Activated T-cell treated with anti-CD3 and anti-CD28 coated beads for 48 hours (primary cell): ENCODE measurements around the gene IL17RE.
A peak's percentile ranks its signal among the peaks of the same experiment; 100 is the strongest.
"Not testable (repeated sequence)": the region's sequence is repeated elsewhere in the genome, so short reads cannot be mapped to it uniquely, and the experiment has no call there.

Experiments
- DNase-seq: peaks from one replicate; pipeline ENCODE4 v3.0.0-alpha.2; 2020; ENCODE audit warnings: low read depth

Gene IL17RE

DNA sequence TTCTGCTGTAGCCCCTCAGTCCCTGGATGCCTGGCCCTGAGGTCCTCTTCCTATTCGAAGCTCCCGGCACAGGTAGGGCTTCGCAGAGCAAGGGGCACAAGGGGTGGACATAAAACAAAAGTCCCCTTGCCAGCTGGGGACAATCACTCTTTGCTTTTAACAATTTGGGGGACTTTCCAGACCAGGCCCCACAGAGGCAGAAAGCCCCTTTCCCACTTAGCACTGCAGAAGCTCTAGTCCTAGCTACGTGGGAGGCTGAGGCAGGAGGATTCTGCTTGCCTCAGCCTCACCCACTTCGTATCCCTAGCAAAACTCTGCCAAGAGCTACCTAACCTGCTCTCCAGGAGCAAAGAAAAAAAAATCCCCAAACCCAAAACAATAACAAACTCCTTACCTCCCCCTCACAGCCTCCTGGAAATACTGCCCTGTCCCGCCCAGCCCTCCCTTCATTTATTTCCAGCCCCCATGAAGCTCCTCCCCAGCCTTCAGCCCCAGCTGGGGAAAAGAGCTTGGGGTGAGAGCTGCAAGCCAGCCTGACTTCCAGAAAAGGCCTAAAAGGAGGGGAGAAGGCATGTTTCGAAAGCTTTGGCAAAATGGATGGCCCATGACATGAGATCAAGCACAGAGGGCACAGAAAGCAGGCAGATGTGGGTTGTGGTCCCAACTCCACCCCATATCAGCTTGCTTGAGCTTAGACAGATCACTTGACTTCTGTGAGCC is 22.7 kb upstream of the IL17RE start, which contains the start of gene CIDEC:
Gene CIDEC, minus strand, starts transcription at position 424 of the 720 bp plus-strand sequence. CDS start 1,767 bp downstream, outside the sequence.
- DNase-seq = no peak

DNA sequence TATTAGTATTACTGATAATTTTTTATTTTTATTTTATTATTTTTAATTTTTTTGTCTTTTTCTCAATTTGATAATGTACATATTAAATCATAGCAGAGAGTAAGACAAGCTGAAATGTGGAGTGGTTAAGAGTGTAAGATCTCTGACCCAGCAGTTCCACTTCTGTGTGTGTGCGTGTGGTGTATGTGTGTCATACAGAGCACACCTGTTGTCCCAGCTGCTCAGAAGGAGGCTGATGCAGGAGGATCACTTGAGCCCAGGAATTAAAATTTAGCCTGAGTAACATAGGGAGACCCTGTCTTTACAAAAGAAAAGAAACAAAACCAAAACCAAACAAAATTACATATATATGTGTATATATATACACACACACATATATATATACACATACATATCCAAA is 21.2 kb upstream of the IL17RE start:
- DNase-seq = no peak

DNA sequence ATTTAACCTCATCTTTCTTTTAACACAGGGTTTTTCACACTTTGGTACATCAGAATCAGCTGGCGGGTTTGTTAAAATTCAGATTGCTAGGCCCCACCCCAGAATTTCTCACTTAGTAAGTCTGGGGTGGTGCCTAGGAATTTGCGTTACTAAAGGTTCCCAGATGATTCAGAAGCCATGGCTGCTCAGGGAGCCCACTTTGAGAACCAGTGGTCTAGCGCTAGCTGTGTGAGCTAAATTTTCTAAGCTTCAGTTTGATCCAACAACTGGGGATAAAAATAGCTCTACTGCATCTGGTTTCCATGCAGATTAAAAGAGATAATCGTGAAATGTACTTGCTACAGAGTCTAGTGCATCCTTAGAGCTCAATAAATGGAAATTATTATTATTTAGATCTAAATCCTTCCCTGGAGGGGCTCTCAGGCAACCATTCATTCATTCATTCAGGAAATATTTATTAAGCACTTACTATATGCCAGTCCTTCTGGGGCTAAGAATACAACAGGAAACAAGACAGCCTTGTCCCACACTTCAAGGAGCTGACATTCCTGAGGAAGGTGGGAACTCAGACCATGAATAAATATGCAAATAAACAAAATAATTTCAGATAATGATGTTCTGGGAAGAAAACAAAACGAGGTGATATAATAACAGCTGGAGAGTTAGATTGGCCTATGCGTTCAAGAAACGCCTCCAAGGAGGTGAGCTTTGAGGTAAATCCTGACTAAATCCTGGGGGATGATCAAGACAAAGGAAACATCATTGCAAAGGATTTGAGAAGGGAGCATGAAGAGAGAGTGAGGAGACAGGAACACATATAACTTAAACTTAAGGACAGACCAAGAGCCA is 18.7 kb upstream of the IL17RE start:
- no peak for DNase-seq

DNA sequence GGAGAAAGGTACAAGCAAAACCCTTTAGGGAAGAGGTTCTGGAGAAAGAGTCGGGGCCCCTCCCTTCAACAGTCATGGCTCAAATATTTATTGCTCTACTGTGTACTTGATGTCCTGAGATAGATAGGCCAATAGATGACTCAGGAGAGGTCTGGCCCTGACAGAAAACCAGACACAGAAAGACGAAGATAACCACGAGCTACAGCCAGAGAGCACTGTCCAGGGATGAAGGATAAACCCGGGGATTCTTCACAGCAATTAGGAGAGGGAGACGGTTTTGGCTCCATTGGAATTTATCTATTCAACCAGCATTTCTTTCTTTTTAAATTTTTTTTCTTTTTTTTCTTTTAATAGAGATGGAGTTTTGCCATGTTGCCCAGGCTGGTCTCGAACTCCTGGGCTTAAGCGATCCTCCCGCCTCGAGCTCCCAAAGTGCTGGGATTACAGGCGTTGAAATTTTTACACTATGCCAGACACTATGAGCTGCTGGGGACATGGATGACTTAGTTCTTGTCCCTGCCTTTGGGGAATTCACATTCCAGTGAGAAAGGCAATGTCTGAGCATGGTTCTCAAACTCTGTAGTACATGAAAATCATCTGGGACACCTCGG is 18.0 kb upstream of the IL17RE start:
- no peak for DNase-seq

GRCh38 chr3:9886328-9886727 is 16.3 kb upstream of the IL17RE start:
- no peak for DNase-seq

GRCh38 chr3:9887480-9887879 is 15.2 kb upstream of the IL17RE start:
- no peak for DNase-seq

DNA sequence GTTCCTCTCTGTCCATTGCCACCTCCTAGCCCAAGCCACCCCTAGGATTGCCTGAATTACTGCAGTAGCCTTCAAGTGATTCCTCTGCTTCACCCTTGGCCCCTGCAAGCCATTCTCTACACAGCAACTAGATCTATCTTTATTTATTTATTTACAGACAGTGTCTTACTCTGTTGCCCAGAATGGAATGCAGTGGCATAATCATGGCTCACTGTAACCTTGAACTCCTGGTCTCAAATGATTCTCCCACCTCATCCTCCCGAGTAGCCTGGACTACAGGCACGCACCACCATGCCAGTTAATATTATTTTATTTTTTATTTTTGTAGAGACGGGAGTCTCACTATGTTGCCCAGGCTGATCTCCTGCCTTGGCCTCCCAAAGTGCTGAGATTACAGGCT is 14.1 kb upstream of the IL17RE start:
- DNase-seq = no peak

DNA sequence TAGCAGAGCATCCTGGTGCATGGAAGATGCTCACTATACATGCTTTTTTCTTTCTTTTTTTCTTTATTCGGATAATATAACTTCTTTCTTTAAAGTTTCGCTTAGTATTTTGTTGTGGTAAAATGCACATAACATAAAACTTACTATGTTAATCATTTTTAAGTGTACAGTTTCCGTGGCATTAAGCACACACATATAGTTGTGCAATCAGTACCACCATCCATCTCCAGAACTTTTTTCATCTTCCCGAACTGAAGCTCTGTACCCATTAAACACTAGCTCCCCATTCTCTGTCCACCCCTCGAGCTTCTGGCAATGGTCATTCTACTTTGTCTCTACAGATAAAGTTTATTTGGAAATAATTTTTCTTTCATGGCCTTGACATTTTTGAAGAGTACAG is 13.2 kb upstream of the IL17RE start:
- DNase-seq = no peak

- DNase-seq = peak; percentile 85
These were observed 12.2 kb upstream of the IL17RE start, which contains the start of gene JAGN1 for GRCh38 chr3:9890249-9891071. Gene JAGN1, plus strand, starts transcription at chr3:9890610. Its CDS starts 113 bp downstream, at chr3:9890723.

DNA sequence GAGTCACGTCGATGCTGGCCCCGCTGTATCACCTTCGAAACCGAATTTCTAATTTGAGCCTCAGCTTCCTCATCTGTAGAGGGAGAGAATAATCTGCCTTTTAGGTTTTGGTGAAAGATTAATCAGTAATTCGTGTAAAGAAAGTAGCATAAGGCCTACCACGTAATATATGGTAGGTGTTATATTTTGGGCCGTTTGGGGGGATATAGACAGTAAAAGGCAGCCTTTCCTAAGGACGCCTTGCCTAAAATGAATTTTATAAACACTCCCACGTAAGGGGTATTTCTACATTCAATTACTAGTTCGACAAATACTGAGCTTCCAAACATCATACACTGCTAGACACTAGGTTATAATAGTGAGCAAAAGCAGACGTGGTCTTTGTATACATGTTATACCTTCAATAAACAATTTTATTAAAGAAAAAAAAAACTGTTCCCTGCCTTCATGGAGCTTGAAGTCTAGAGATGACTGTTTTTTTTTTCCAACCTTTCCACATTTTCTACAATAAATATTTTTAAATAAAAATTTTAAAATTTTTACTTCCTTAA is 11.5 kb upstream of the IL17RE start:
- no peak for DNase-seq

- DNase-seq = no peak
These were observed 8.9 kb upstream of the IL17RE start for GRCh38 chr3:9893739-9894138.

DNA sequence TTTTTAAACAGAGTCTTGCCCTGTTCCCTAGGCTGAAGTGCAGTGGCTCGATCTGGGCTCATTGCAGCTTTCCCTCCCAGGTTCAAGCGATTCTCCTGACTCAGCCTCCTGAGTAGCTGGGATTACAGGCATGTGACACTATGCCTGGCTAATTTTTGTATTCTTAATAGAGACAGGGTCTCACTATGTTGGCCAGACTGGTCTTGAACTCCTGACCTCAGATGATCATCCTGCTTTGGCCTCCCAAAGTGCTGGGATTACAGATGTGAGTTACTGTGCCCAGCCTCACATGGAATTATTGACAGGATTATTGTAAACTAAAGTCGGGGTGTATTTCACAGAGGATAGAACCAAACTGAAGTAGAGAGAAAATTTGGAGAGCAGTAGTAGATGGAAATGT is 6.9 kb upstream of the IL17RE start:
- DNase-seq = not testable (repeated sequence)

DNA sequence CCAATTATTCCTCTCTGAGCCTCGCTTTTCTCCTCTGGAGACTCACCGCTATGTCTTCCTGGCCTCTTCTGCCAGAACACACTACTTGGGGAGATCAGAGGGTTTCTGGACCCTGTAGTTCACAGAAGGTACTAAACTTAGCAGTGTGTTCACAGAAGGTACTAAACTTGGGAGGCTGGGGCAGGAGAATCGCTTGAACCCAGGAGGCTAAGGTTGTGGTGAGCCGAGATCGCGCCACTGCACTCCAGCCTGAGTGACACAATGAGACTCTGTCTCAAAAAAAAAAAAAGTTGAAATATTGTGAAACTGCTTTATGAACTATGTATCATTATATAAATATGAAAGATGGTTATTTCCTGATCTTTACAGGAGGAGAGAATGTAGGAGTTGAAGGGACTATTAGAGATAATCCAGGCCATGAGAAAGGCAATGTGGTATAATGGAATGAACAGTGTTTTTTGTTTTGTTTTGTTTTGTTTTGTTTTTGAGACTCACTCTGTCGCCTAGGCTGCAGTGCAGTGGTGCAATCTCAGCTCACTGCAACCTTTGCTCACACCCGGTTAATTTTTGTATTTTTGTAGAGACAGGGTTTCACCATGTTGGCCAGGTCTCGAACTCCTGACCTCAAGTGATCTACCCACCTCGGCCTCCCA is 5.8 kb upstream of the IL17RE start:
- DNase-seq = not testable (repeated sequence)

GRCh38 chr3:9897408-9898372 is 5.0 kb upstream of the IL17RE start:
- DNase-seq = no peak

GRCh38 chr3:9898467-9899241 is 4.0 kb upstream of the IL17RE start:
- DNase-seq = no peak

GRCh38 chr3:9899289-9899791 is 3.3 kb upstream of the IL17RE start:
- no peak for DNase-seq

GRCh38 chr3:9900965-9901415 is 1.7 kb upstream of the IL17RE start:
- not testable (repeated sequence) for DNase-seq

DNA sequence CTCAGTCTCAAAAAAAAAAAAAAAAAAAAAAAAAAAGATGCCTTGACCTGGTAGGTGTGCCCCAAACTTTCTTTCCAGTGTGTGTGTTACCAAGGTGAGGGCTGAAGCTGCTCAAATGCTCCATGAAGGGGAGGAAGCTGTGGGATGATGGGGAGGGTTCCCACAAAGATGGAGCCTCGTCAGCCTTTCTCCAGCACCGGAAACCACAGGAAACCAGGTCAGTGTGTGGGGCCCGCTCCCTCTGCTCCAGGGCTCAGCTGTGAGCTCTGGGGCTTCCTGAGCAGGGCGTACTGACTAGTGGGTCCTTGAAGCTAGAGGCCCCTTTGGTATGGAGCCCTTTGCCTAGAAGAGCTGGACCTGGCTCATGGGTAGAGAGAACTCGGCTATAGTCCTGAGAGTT is 681 bp upstream of the IL17RE start:
- DNase-seq = no peak

GRCh38 chr3:9903238-9903624 is 583 bp downstream of the IL17RE start:
- no peak for DNase-seq
